ENCODE results near the gene CCL4L2. TPM values are rescaled to one million over a fixed set of nuclear protein-coding genes. Genes with fewer than 3 reads are reported as not detected.
"Not testable (repeated sequence)": the region's sequence is repeated elsewhere in the genome, so short reads cannot be mapped to it uniquely, and the experiment has no call there.

The CCL4L2 gene
- total RNA-seq, 2 experiments from 2014 or later: 0.50 TPM; not detected in 1

GRCh38 chr17:36188891-36189306 lies 22.0 kb upstream of the CCL4L2 start:
- peaks cover 8% of the 10 kb centered on the region for H3K4me1 ChIP-seq (ENCODE audit: insufficient read depth, low read length, poor library complexity, severe bottlenecking)
- intact Hi-C loops (cut with micrococcal nuclease; ENCODE audit: unreplicated experiment): no loop called here
- H4K20me1 ChIP-seq (ENCODE audit: insufficient read depth, low read length): no peaks in the 10 kb centered on the region
- peak; percentile 43 for DNase-seq (ENCODE audit: low spot score)
- H3K4me3 ChIP-seq (ENCODE audit: low read depth, low read length, poor library complexity, severe bottlenecking): no peak overlapping the region
- H3K4me2 ChIP-seq (ENCODE audit: low read length): no peak overlapping the region
- H3K27ac ChIP-seq (ENCODE audit: low read depth, low read length, poor library complexity, severe bottlenecking): no peak overlapping the region
- H3K9me3 ChIP-seq (ENCODE audit: low read length): no peaks in the 10 kb centered on the region
- no peak overlapping the region for H2AFZ ChIP-seq (ENCODE audit: low read length)
- no peaks in the 10 kb centered on the region for H3K79me2 ChIP-seq (ENCODE audit: insufficient read depth, low read depth, low read length)
- H3K9me2 ChIP-seq (ENCODE audit: insufficient read depth, low read length): no peaks in the 10 kb centered on the region
- H3K36me3 ChIP-seq (ENCODE audit: insufficient read depth, low read length): no peaks in the 10 kb centered on the region
- CTCF ChIA-PET (ENCODE audit: unreplicated experiment): no interaction called here
- TF ChIP-seq EZH2phosphoT487 (IDR thresholded peaks at IDR 0.05; ENCODE audit: borderline replicate concordance, low read depth, low read length) (no peak), CTCF (conservative IDR thresholded peaks at IDR 0.05; ENCODE audit: low read length) (no peak)
- no TSS peak for BruUV-seq (replicated peaks)
- POLR2A ChIA-PET: no interaction called here

GRCh38 chr17:36189993-36190392 lies 20.9 kb upstream of the CCL4L2 start:
- H3K4me1 ChIP-seq (ENCODE audit: insufficient read depth, low read length, poor library complexity, severe bottlenecking); POLR2A ChIA-PET; BruUV-seq (replicated peaks); H3K4me3 ChIP-seq (ENCODE audit: low read depth, low read length, poor library complexity, severe bottlenecking); H4K20me1 ChIP-seq (ENCODE audit: insufficient read depth, low read length); DNase-seq (ENCODE audit: low spot score); H3K9me2 ChIP-seq (ENCODE audit: insufficient read depth, low read length); CTCF ChIA-PET (ENCODE audit: unreplicated experiment); H3K36me3 ChIP-seq (ENCODE audit: insufficient read depth, low read length); H2AFZ ChIP-seq (ENCODE audit: low read length); intact Hi-C loops (cut with micrococcal nuclease; ENCODE audit: unreplicated experiment); H3K27ac ChIP-seq (ENCODE audit: low read depth, low read length, poor library complexity, severe bottlenecking); H3K79me2 ChIP-seq (ENCODE audit: insufficient read depth, low read depth, low read length); H3K4me2 ChIP-seq (ENCODE audit: low read length); H3K9me3 ChIP-seq (ENCODE audit: low read length): not testable (repeated sequence)

- H3K4me3 ChIP-seq (ENCODE audit: low read depth, low read length, poor library complexity, severe bottlenecking); H2AFZ ChIP-seq (ENCODE audit: low read length); DNase-seq (ENCODE audit: low spot score); H3K36me3 ChIP-seq (ENCODE audit: insufficient read depth, low read length); H3K9me3 ChIP-seq (ENCODE audit: low read length); BruUV-seq (replicated peaks); H3K27ac ChIP-seq (ENCODE audit: low read depth, low read length, poor library complexity, severe bottlenecking); H3K9me2 ChIP-seq (ENCODE audit: insufficient read depth, low read length); H3K4me2 ChIP-seq (ENCODE audit: low read length); POLR2A ChIA-PET; H3K79me2 ChIP-seq (ENCODE audit: insufficient read depth, low read depth, low read length); H4K20me1 ChIP-seq (ENCODE audit: insufficient read depth, low read length); CTCF ChIA-PET (ENCODE audit: unreplicated experiment); intact Hi-C loops (cut with micrococcal nuclease; ENCODE audit: unreplicated experiment): not testable (repeated sequence)
- H3K4me1 ChIP-seq (ENCODE audit: insufficient read depth, low read length, poor library complexity, severe bottlenecking): peaks cover 10% of the 10 kb centered on the region
These were observed 20.1 kb upstream of the CCL4L2 start for GRCh38 chr17:36190549-36191330.

Measured in OCI-LY7 (cell line).